ENCODE measurements around the gene COL18A1. TPM values are rescaled to one million over a fixed set of nuclear protein-coding genes. Genes with fewer than 3 reads are reported as not detected.
A peak's percentile ranks its signal among the peaks of the same experiment; 100 is the strongest.

COL18A1 gene
- total and polyA plus RNA-seq, 2 of the 8 experiments (the other 6 are each of a cell fraction or from before 2014, with no cell fraction given): 145 to 201 TPM

DNA sequence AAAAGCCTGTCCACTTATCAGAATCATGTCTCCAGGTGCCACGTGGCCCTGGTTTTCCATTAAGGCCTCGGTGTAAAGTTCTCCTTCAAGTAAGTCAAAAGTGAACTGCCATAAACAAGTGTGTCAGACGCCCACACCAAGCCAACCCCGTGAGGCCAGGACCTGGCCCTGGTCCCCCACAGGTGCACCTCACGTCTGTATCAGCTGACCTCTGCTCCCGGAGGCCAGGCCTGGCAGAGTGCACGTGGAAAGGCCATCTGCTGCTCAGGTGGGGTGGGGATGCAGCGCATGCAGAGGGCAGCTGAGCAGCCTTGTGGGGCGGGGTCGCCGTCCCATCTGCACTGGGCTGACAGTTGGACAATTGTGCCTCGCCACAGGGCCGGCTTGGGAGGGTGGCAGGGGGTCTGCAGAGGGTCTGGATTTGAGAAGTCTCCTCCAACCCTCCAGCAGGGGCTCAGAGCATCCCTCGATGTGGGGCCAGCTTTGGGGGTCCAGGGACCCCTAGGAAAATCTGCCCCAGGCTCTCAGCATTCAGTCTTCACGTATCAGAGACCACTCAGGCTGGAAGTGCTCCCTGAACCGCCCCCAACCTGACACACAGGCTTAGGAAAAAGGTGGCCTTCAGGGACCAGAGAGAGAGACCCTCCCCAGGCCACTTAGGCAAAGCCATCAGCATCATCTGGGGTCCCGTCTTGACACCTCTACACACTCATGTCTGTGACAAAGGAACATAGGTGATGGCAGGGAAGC is 134.3 kb downstream of the COL18A1 start:
- Histone ChIP-seq H2BK5ac (ENCODE audit: low read depth, low read length) (no peak overlapping the region), H3K4me3 (ENCODE audit: extremely low read depth in 1 of 4, insufficient read depth in 2 of 4, low read depth in 3 of 4, low read length in 4 of 4) (no peak overlapping the region), H2BK15ac (ENCODE audit: low read length) (no peak overlapping the region), H3K4me2 (ENCODE audit: insufficient read depth in 1 of 2, low read depth in 2 of 2, low read length in 2 of 2) (no peak overlapping the region), H4K20me1 (replicated peaks in 1 of 2; ENCODE audit: control insufficient read depth in 1 of 2, insufficient read depth in 2 of 2, low read length in 2 of 2) (peaks cover 7 to 17% of the 10 kb centered on the region in 2 experiments), H4K8ac (ENCODE audit: extremely low read depth, insufficient read depth, low read length) (no peak overlapping the region), H3K9me3 (ENCODE audit: insufficient read depth in 2 of 2, low read depth in 1 of 2, low read length in 1 of 2) (no peaks in the 10 kb centered on the region), H2BK12ac (ENCODE audit: low read depth, low read length) (no peak overlapping the region), H2BK120ac (replicated peaks; ENCODE audit: low read depth, low read length) (no peak overlapping the region), H3K23ac (ENCODE audit: insufficient read length) (no peak overlapping the region), H3K23me2 (ENCODE audit: low read depth, low read length) (peaks cover 6% of the 10 kb centered on the region; the same call in 1 of the 2 replicates), H3K36me3 (ENCODE audit: control insufficient read depth in 2 of 4, insufficient read depth in 4 of 4, low read length in 3 of 4) (peaks cover 0 to 5% (median 2%) of the 10 kb centered on the region in 4 experiments; a peak in 3 of 8 replicates), H3K4me1 (replicated peaks in 1 of 4; ENCODE audit: control insufficient read depth in 3 of 4, insufficient read depth in 4 of 4, low read length in 3 of 4) (peaks cover 0 to 15% (median 10%) of the 10 kb centered on the region in 4 experiments; a peak in 4 of 7 replicates), H2BK20ac (ENCODE audit: low read length) (no peak overlapping the region), H3K27ac (ENCODE audit: low read depth, low read length) (no peak overlapping the region), H3K79me2 (ENCODE audit: control insufficient read depth in 1 of 2, insufficient read depth in 2 of 2, low read length in 2 of 2) (peaks cover 0 to 33% of the 10 kb centered on the region in 2 experiments; a peak in 2 of 4 replicates), H4K91ac (replicated peaks; ENCODE audit: insufficient read length, low read length) (no peak overlapping the region), H3K4ac (replicated peaks; ENCODE audit: insufficient read length, low read depth, low read length) (no peak overlapping the region), H3K56ac (replicated peaks; ENCODE audit: insufficient read length, low read depth, low read length) (no peak overlapping the region), H3K27me3 (replicated peaks in 1 of 4; ENCODE audit: control insufficient read depth in 3 of 4, extremely low read depth in 1 of 4, insufficient read depth in 3 of 4, low read length in 3 of 4) (no peaks in the 10 kb centered on the region; a peak in 1 of 7 replicates), H2AFZ (ENCODE audit: low read length) (no peak overlapping the region), H2AK5ac (ENCODE audit: low read depth, low read length) (no peak overlapping the region), H3K14ac (ENCODE audit: insufficient read length) (no peak overlapping the region), H3K79me1 (ENCODE audit: low read depth, low read length) (peaks cover 5% of the 10 kb centered on the region), H4K5ac (ENCODE audit: insufficient read length, low read depth, low read length) (no peak overlapping the region), H3K18ac (ENCODE audit: extremely low read depth, low read length) (no peak overlapping the region), H3K9ac (replicated peaks in 1 of 4; ENCODE audit: extremely low read depth in 1 of 4, low read depth in 3 of 4, low read length in 3 of 4) (no peak overlapping the region)
- DNase-seq (ENCODE audit: low read depth in 1 of 2, low spot score in 2 of 2): peak in 1 of 2 experiments; percentile 38
- ChIA-PET CTCF (ENCODE audit: partially characterized antibody) (interaction anchor here (2.2 to 2.5 kb wide), 2 partner anchors 17 to 57 kb away, joined by 8 read pairs; no protein-coding TSS in a partner anchor), POLR2A (ENCODE audit: partially characterized antibody) (interaction anchor here (0.8 to 1.1 kb wide), 2 partner anchors 8 to 27 kb away, joined by 3 read pairs; no protein-coding TSS in a partner anchor)
- WGBS, 2 experiments (ENCODE audit: extremely low coverage in 1 of 2, insufficient coverage in 1 of 2, insufficient read length in 1 of 2, insufficient replicate concordance in 2 of 2, low coverage in 1 of 2, low lambda C conversion rate in 2 of 2, missing lambda C conversion rate in 1 of 2): 89% methylated on average over 17 of the region's 17 CpGs; no CpG with 5 or more reads in 1 of the 2 experiments
- no peak for FAIRE-seq
- no peak for TF ChIP-seq KDM1A (IDR thresholded peaks at IDR 0.05; ENCODE audit: borderline replicate concordance, low read length)

Measured in H1 (cell line).